K562 (cell line): ENCODE data around the gene CHD8. TPM values are rescaled to one million over a fixed set of nuclear protein-coding genes. Genes with fewer than 3 reads are reported as not detected.
A peak's percentile ranks its signal among the peaks of the same experiment; 100 is the strongest.

Experiments used
- BCL6 ChIP-seq: fragments of 250-450 bp; sonication (Bioruptor Pico); IDR thresholded peaks from 2 replicates; pipeline ENCODE4 v1.4.0; 2020
- CCAR2 ChIP-seq: fragments of 200-400 bp; formaldehyde crosslinking; IDR thresholded peaks from 2 replicates; pipeline ENCODE4 v1.6.1; 2017; ENCODE audit warnings: mild to moderate bottlenecking, low read depth, low read length
- DIDO1 ChIP-seq: fragments of 450-650 bp; IDR thresholded peaks from 2 replicates; pipeline ENCODE4 v1.6.1; 2016; ENCODE audit warnings: low read depth, missing biosample characterization, missing genetic modification characterization
- FOS ChIP-seq: IDR thresholded peaks from 3 replicates; pipeline ENCODE4 v1.6.1; 2011; ENCODE audit not compliant: insufficient read length; ENCODE audit errors: extremely low read depth
- IRF2 ChIP-seq: sonication (generic); formaldehyde crosslinking; IDR thresholded peaks from 2 replicates; pipeline ENCODE4 v1.8.1; 2022; ENCODE audit warnings: mild to moderate bottlenecking, missing genetic modification reagents
- KDM2B ChIP-seq: fragments of 250-450 bp; sonication (Bioruptor Pico); IDR thresholded peaks from 2 replicates; pipeline ENCODE4 v1.8.0; 2021; ENCODE audit warnings: mild to moderate bottlenecking, moderate library complexity
- MAFK ChIP-seq: IDR thresholded peaks from 2 replicates; pipeline ENCODE4 v1.6.1; 2011; ENCODE audit warnings: low read length, improper control_type of control experiment
- NR3C1 ChIP-seq: sonication (generic); formaldehyde crosslinking; IDR thresholded peaks from 2 replicates; pipeline ENCODE4 v1.8.1; 2022; ENCODE audit warnings: missing genetic modification reagents
- RBM34 ChIP-seq: fragments of 200-400 bp; formaldehyde crosslinking; IDR thresholded peaks from 2 replicates; pipeline ENCODE4 v1.6.1; 2018; ENCODE audit warnings: low read length, borderline replicate concordance; ENCODE audit not compliant: insufficient read depth
- SAP30 ChIP-seq: fragments of 200-600 bp; sonication (generic); IDR thresholded peaks from 2 replicates; pipeline ENCODE4 v1.6.1; 2012; ENCODE audit warnings: borderline replicate concordance, low read depth, mild to moderate bottlenecking, moderate library complexity, low read length, control low read depth, inconsistent platforms; ENCODE audit not compliant: insufficient read depth, poor library complexity, severe bottlenecking
- ZKSCAN1 ChIP-seq: fragments of 150-350 bp; IDR thresholded peaks from 2 replicates; pipeline ENCODE4 v1.6.1; 2016; ENCODE audit warnings: low read depth, low read length
- ZNF384 ChIP-seq: IDR thresholded peaks from 2 replicates; pipeline ENCODE4 v1.6.1; 2012; ENCODE audit warnings: low read depth, low read length, improper control_type of control experiment
- polyA plus RNA-seq, 8 experiments: library from polyadenylated mRNA; depleted of rRNA in 4 of 8; stranded (reverse) in 5 of 8; unstranded in 3 of 8; fragments of >200 nt; fragmentation: Nextera tagmentation in 2 of 8; fragmentation: Illumina TruSeq in 1 of 8; extraction: Ambion mirVana in 2 of 8; extraction: Trizol in 1 of 8; gene quantifications; 2 replicates each; pipeline versions ENCODE4 v1.2.1 to v1.2.3, GENCODE V29; 2011 to 2014; ENCODE audit warnings: inconsistent platforms in 1 of 8, missing spikeins in 1 of 8
- total RNA-seq, 7 experiments: library from RNA; depleted of rRNA in 6 of 7; stranded (reverse); fragments of >200 nt in 6 of 7; fragmentation: Illumina TruSeq in 2 of 7; extraction: Trizol in 2 of 7; gene quantifications; 2 replicates each; pipeline versions ENCODE4 v1.2.1 to v1.2.3, GENCODE V29; 2011 to 2021; ENCODE audit warnings: low replicate concordance in 1 of 7
- TF ChIP-seq, protein P1 (sequence below): sonication (generic); formaldehyde crosslinking; IDR thresholded peaks from 2 replicates; pipeline ENCODE4 v1.8.1; 2023; ENCODE audit warnings: mild to moderate bottlenecking, missing genetic modification reagents
- TF ChIP-seq, protein P2 (sequence below): fragments of 450-650 bp; IDR thresholded peaks from 2 replicates; pipeline ENCODE4 v1.6.1; 2016; ENCODE audit warnings: mild to moderate bottlenecking
- TF ChIP-seq, protein P3 (sequence below): sonication (generic); formaldehyde crosslinking; IDR thresholded peaks from 2 replicates; pipeline ENCODE4 v1.8.0; 2022; ENCODE audit warnings: mild to moderate bottlenecking, missing genetic modification reagents
- TF ChIP-seq, protein P4 (sequence below): IDR thresholded peaks from 2 replicates; pipeline ENCODE4 v1.6.1; 2011; ENCODE audit not compliant: insufficient read length; ENCODE audit errors: extremely low read depth

Gene CHD8
- total and polyA plus RNA-seq, 9 of the 15 experiments (the other 6 are each of a cell fraction or from before 2014, with no cell fraction given), result 11.1 to 51.2 (median 32.8) TPM

DNA sequence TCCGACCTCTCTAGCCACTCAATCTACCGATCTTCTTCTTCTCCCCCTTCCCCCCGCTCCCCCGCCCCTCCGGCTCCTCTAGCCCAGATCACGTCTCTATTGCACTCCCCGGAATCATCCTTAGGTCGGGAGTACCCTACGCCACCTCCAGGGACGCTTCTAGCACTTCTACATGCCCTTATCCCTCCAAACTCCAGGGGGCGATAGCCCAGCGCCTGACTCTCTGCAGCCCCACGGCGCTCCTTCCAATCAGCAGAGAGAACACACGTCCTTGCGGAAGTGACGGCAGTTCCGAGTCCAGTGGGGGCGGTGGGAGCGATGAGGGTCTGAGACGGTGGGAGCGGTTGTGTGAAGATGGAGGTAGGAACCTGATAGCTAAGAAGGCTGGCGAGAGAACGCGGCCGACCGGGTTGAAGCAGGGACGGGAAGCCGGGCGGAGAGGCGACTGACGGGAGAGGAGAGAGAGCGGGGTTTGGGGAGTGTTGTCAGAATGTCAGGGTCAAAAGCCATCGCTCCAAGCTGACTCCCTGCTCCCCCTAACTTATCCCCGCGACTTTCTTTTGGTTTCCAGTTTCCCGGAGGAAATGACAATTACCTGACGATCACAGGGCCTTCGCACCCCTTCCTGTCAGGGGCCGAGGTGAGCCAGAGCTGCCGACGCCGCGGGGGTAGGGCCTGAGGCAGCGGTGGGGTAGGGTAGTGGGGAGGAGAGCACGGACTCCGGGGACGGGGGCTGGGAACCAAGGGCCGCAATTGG is 21.2 kb upstream of the CHD8 start, which contains the start of the genes RAB2B and TOX4 (continued):
- TF ChIP-seq, protein P1, sequence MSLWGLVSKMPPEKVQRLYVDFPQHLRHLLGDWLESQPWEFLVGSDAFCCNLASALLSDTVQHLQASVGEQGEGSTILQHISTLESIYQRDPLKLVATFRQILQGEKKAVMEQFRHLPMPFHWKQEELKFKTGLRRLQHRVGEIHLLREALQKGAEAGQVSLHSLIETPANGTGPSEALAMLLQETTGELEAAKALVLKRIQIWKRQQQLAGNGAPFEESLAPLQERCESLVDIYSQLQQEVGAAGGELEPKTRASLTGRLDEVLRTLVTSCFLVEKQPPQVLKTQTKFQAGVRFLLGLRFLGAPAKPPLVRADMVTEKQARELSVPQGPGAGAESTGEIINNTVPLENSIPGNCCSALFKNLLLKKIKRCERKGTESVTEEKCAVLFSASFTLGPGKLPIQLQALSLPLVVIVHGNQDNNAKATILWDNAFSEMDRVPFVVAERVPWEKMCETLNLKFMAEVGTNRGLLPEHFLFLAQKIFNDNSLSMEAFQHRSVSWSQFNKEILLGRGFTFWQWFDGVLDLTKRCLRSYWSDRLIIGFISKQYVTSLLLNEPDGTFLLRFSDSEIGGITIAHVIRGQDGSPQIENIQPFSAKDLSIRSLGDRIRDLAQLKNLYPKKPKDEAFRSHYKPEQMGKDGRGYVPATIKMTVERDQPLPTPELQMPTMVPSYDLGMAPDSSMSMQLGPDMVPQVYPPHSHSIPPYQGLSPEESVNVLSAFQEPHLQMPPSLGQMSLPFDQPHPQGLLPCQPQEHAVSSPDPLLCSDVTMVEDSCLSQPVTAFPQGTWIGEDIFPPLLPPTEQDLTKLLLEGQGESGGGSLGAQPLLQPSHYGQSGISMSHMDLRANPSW, result no peak
- TF ChIP-seq NR3C1, result no peak
- no peak for TF ChIP-seq IRF2
- no peak for TF ChIP-seq BCL6 (CRISPR knock-in tag)
- no peak for TF ChIP-seq KDM2B (CRISPR knock-in tag)
- peak; percentile 56; the same call in 1 of the 2 replicates for TF ChIP-seq ZKSCAN1
- TF ChIP-seq MAFK, result no peak
- peak; percentile 85 for TF ChIP-seq DIDO1 (tag)
- TF ChIP-seq, protein P2, sequence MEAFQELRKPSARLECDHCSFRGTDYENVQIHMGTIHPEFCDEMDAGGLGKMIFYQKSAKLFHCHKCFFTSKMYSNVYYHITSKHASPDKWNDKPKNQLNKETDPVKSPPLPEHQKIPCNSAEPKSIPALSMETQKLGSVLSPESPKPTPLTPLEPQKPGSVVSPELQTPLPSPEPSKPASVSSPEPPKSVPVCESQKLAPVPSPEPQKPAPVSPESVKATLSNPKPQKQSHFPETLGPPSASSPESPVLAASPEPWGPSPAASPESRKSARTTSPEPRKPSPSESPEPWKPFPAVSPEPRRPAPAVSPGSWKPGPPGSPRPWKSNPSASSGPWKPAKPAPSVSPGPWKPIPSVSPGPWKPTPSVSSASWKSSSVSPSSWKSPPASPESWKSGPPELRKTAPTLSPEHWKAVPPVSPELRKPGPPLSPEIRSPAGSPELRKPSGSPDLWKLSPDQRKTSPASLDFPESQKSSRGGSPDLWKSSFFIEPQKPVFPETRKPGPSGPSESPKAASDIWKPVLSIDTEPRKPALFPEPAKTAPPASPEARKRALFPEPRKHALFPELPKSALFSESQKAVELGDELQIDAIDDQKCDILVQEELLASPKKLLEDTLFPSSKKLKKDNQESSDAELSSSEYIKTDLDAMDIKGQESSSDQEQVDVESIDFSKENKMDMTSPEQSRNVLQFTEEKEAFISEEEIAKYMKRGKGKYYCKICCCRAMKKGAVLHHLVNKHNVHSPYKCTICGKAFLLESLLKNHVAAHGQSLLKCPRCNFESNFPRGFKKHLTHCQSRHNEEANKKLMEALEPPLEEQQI, result no peak
- TF ChIP-seq CCAR2, result no peak
- TF ChIP-seq SAP30, result peak; percentile 71
- no peak for TF ChIP-seq RBM34
- TF ChIP-seq ZNF384, result no peak
- TF ChIP-seq, protein P3, sequence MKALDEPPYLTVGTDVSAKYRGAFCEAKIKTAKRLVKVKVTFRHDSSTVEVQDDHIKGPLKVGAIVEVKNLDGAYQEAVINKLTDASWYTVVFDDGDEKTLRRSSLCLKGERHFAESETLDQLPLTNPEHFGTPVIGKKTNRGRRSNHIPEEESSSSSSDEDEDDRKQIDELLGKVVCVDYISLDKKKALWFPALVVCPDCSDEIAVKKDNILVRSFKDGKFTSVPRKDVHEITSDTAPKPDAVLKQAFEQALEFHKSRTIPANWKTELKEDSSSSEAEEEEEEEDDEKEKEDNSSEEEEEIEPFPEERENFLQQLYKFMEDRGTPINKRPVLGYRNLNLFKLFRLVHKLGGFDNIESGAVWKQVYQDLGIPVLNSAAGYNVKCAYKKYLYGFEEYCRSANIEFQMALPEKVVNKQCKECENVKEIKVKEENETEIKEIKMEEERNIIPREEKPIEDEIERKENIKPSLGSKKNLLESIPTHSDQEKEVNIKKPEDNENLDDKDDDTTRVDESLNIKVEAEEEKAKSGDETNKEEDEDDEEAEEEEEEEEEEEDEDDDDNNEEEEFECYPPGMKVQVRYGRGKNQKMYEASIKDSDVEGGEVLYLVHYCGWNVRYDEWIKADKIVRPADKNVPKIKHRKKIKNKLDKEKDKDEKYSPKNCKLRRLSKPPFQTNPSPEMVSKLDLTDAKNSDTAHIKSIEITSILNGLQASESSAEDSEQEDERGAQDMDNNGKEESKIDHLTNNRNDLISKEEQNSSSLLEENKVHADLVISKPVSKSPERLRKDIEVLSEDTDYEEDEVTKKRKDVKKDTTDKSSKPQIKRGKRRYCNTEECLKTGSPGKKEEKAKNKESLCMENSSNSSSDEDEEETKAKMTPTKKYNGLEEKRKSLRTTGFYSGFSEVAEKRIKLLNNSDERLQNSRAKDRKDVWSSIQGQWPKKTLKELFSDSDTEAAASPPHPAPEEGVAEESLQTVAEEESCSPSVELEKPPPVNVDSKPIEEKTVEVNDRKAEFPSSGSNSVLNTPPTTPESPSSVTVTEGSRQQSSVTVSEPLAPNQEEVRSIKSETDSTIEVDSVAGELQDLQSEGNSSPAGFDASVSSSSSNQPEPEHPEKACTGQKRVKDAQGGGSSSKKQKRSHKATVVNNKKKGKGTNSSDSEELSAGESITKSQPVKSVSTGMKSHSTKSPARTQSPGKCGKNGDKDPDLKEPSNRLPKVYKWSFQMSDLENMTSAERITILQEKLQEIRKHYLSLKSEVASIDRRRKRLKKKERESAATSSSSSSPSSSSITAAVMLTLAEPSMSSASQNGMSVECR, result peak; percentile 20; the same call in 1 of the 2 replicates
- TF ChIP-seq, protein P4, sequence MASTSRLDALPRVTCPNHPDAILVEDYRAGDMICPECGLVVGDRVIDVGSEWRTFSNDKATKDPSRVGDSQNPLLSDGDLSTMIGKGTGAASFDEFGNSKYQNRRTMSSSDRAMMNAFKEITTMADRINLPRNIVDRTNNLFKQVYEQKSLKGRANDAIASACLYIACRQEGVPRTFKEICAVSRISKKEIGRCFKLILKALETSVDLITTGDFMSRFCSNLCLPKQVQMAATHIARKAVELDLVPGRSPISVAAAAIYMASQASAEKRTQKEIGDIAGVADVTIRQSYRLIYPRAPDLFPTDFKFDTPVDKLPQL, result no peak
- TF ChIP-seq FOS, result no peak
